Activated naive CD8-positive, alpha-beta T cell treated with anti-CD3 and anti-CD28 coated beads, Interleukin-2, amount 10 ng/mL, durations not matched to agents 7 days and 5 days (primary cell): ENCODE results near the gene SEC22A. TPM values are rescaled to one million over a fixed set of nuclear protein-coding genes. Genes with fewer than 3 reads are reported as not detected.

Experiments used
- ATAC-seq: fragments of 150-1000 bp; cut with Tn5 transposase; one replicate; pipeline ENCODE4 v1.10.0; 2021; ENCODE audit warnings: low read depth, moderate library complexity
- POLR2A ChIA-PET: fragments of 350-600 bp; sonication (Branson Sonifier 250); formaldehyde crosslinking; loops from one replicate; lab custom pipeline; 2021; ENCODE audit warnings: antibody characterized with exemption; lab: Charles Lee
- DNase-seq: peaks from one replicate; pipeline ENCODE4 v3.0.0; 2021
- H3K27ac Mint-ChIP-seq: one replicate; pipeline ENCODE4 v1.8.0; 2022; ENCODE audit warnings: mild to moderate bottlenecking, mixed read lengths
- H3K27me3 Mint-ChIP-seq: one replicate; pipeline ENCODE4 v1.8.0; 2022; ENCODE audit warnings: mild to moderate bottlenecking, moderate library complexity, mixed read lengths
- H3K36me3 Mint-ChIP-seq: one replicate; pipeline ENCODE4 v1.8.0; 2021; ENCODE audit warnings: mild to moderate bottlenecking, mixed read lengths
- H3K4me1 Mint-ChIP-seq: one replicate; pipeline ENCODE4 v1.8.0; 2021; ENCODE audit warnings: mixed read lengths
- H3K4me3 Mint-ChIP-seq: one replicate; pipeline ENCODE4 v1.8.0; 2022; ENCODE audit warnings: mild to moderate bottlenecking, moderate library complexity, mixed read lengths
- H3K9me3 Mint-ChIP-seq: one replicate; pipeline ENCODE4 v1.8.0; 2021; ENCODE audit warnings: mixed read lengths
- total RNA-seq, 2 experiments: library from RNA; stranded (reverse); gene quantifications; one replicate each; pipeline ENCODE4 v1.2.3, GENCODE V29; 2021

SEC22A gene
- total RNA-seq, 2 experiments from 2014 or later = 13.3 to 21.4 TPM

GRCh38 chr3:123258811-123259420, 57.2 kb downstream of the SEC22A start:
- Mint-ChIP-seq H3K36me3 (no peaks in the 10 kb centered on the region), H3K9me3 (no peaks in the 10 kb centered on the region), H3K27ac (no peak overlapping the region), H3K4me1 (peaks cover 9% of the 10 kb centered on the region), H3K4me3 (no peak overlapping the region), H3K27me3 (no peaks in the 10 kb centered on the region)
- peak; percentile 74 for ATAC-seq
- DNase-seq = no peak
- POLR2A ChIA-PET = no interaction called here

DNA sequence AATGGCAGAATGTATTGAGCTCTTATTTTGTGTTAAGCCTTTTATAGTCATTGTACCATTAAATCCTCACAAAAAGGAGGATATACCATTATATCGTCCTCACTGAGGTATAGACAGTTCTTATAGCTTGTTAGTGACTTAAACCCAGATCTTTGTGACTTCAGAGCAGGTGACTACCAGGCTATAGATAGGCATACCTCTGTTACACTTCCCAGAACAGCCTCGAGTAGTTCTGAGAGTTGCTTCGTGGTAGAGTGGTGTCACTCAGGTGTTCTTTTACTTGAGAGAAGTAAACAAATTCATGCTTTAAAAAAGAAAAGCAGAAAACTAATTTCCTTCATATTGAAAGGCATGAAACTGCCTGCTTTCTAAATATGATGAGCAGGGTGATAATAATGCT, 59.9 kb downstream of the SEC22A start:
- DNase-seq (no peak), ATAC-seq (peak; percentile 82)
- H3K27ac Mint-ChIP-seq = no peak overlapping the region
- peaks cover 9% of the 10 kb centered on the region for H3K4me1 Mint-ChIP-seq
- POLR2A ChIA-PET = no interaction called here
- H3K36me3 Mint-ChIP-seq = peaks cover 10% of the 10 kb centered on the region
- H3K4me3 Mint-ChIP-seq = no peak overlapping the region
- H3K9me3 Mint-ChIP-seq = no peaks in the 10 kb centered on the region
- no peaks in the 10 kb centered on the region for H3K27me3 Mint-ChIP-seq

DNA sequence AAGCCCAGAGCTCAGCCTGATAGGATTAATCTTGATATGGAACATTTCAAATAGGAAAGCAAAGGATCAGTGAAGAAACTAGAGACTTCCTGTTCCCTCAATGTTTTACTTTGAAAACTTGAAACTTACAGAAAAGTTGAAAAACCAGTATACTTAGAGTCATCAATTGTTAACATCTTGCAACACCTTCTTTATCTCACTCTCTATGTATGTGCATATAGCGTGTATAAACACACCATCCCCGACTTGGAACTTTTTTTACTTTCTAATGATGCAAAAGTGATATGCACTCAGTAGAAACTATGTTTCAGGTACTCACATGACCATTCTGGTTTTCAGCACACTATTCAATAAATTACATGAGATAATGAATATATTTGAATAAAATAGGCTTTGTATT, 60.5 kb downstream of the SEC22A start:
- ATAC-seq (no peak), DNase-seq (no peak)
- Mint-ChIP-seq H3K36me3 (peaks cover 13% of the 10 kb centered on the region), H3K4me1 (peaks cover 9% of the 10 kb centered on the region), H3K4me3 (peak overlapping the region; percentile 35), H3K27me3 (no peaks in the 10 kb centered on the region), H3K9me3 (no peaks in the 10 kb centered on the region), H3K27ac (peak overlapping the region; percentile 47)
- POLR2A ChIA-PET = no interaction called here

DNA sequence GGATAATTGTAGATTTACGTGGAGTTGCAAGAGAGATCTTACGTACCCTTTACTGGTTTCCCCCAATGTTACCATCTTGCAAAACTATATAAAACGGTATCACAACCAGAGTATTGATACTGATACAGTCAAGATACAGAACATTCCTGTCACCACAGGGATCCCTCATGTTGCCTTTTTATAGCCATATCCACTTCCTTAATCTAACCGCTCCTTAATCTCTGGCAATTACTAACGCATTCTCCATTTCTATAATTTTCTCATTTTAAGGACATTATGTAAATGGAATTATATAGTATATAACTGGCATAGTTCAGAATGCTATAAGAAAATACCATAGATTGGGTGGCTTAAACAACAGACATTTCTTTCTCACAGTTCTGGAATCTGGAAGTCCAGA, 61.1 kb downstream of the SEC22A start:
- no peak for ATAC-seq
- no peaks in the 10 kb centered on the region for H3K9me3 Mint-ChIP-seq
- no peaks in the 10 kb centered on the region for H3K27me3 Mint-ChIP-seq
- peaks cover 9% of the 10 kb centered on the region for H3K4me1 Mint-ChIP-seq
- DNase-seq = no peak
- H3K27ac Mint-ChIP-seq = no peak overlapping the region
- POLR2A ChIA-PET = no interaction called here
- H3K36me3 Mint-ChIP-seq = peaks cover 13% of the 10 kb centered on the region
- no peak overlapping the region for H3K4me3 Mint-ChIP-seq

GRCh38 chr3:123263941-123264340, 62.2 kb downstream of the SEC22A start:
- no peaks in the 10 kb centered on the region for H3K9me3 Mint-ChIP-seq
- DNase-seq (no peak), ATAC-seq (no peak)
- H3K27ac Mint-ChIP-seq = no peak overlapping the region
- peaks cover 15% of the 10 kb centered on the region for H3K36me3 Mint-ChIP-seq
- H3K27me3 Mint-ChIP-seq = no peaks in the 10 kb centered on the region
- peaks cover 7% of the 10 kb centered on the region for H3K4me1 Mint-ChIP-seq
- POLR2A ChIA-PET = no interaction called here
- no peak overlapping the region for H3K4me3 Mint-ChIP-seq

- peaks cover 17% of the 10 kb centered on the region for H3K36me3 Mint-ChIP-seq
- POLR2A ChIA-PET = no interaction called here
- H3K4me3 Mint-ChIP-seq = no peak overlapping the region
- ATAC-seq (no peak), DNase-seq (no peak)
- no peaks in the 10 kb centered on the region for H3K27me3 Mint-ChIP-seq
- H3K4me1 Mint-ChIP-seq = no peaks in the 10 kb centered on the region
- no peak overlapping the region for H3K27ac Mint-ChIP-seq
- H3K9me3 Mint-ChIP-seq = no peaks in the 10 kb centered on the region
These were observed 66.1 kb downstream of the SEC22A start for GRCh38 chr3:123267821-123268220.

GRCh38 chr3:123270818-123271217, 69.1 kb downstream of the SEC22A start:
- POLR2A ChIA-PET = no interaction called here
- no peak overlapping the region for H3K4me3 Mint-ChIP-seq

GRCh38 chr3:123271466-123272159, 69.9 kb downstream of the SEC22A start:
- ATAC-seq (no peak), DNase-seq (no peak)
- Mint-ChIP-seq H3K9me3 (no peaks in the 10 kb centered on the region), H3K4me1 (peaks cover 6% of the 10 kb centered on the region), H3K4me3 (no peak overlapping the region), H3K27ac (no peak overlapping the region), H3K27me3 (no peaks in the 10 kb centered on the region), H3K36me3 (peaks cover 7% of the 10 kb centered on the region)
- POLR2A ChIA-PET = no interaction called here

More at GRCh38 chr3:123270818-123271217, 69.1 kb downstream of the SEC22A start:
- H3K9me3 Mint-ChIP-seq = no peaks in the 10 kb centered on the region
- no peaks in the 10 kb centered on the region for H3K27me3 Mint-ChIP-seq
- peaks cover 14% of the 10 kb centered on the region for H3K36me3 Mint-ChIP-seq
- DNase-seq = no peak
- H3K27ac Mint-ChIP-seq = no peak overlapping the region
- no peak for ATAC-seq
- H3K4me1 Mint-ChIP-seq = peaks cover 2% of the 10 kb centered on the region

GRCh38 chr3:123272547-123272946, 70.8 kb downstream of the SEC22A start:
- no peaks in the 10 kb centered on the region for H3K9me3 Mint-ChIP-seq
- POLR2A ChIA-PET = no interaction called here
- no peaks in the 10 kb centered on the region for H3K27me3 Mint-ChIP-seq
- no peak overlapping the region for H3K27ac Mint-ChIP-seq
- H3K4me1 Mint-ChIP-seq = peaks cover 8% of the 10 kb centered on the region
- DNase-seq (no peak), ATAC-seq (no peak)
- no peak overlapping the region for H3K4me3 Mint-ChIP-seq
- peaks cover 3% of the 10 kb centered on the region for H3K36me3 Mint-ChIP-seq

GRCh38 chr3:123275691-123276090, 73.9 kb downstream of the SEC22A start:
- H3K9me3 Mint-ChIP-seq = no peaks in the 10 kb centered on the region
- H3K4me3 Mint-ChIP-seq = no peak overlapping the region
- H3K4me1 Mint-ChIP-seq = peaks cover 8% of the 10 kb centered on the region
- POLR2A ChIA-PET = no interaction called here
- no peaks in the 10 kb centered on the region for H3K27me3 Mint-ChIP-seq
- H3K36me3 Mint-ChIP-seq = peaks cover 2% of the 10 kb centered on the region
- DNase-seq = no peak
- no peak for ATAC-seq
- H3K27ac Mint-ChIP-seq = no peak overlapping the region

GRCh38 chr3:123276346-123277006, 74.7 kb downstream of the SEC22A start:
- Mint-ChIP-seq H3K4me1 (peaks cover 8% of the 10 kb centered on the region), H3K27me3 (no peaks in the 10 kb centered on the region), H3K36me3 (peaks cover 2% of the 10 kb centered on the region), H3K9me3 (no peaks in the 10 kb centered on the region), H3K4me3 (no peak overlapping the region), H3K27ac (no peak overlapping the region)
- no peak for ATAC-seq
- no peak for DNase-seq
- POLR2A ChIA-PET = no interaction called here

DNA sequence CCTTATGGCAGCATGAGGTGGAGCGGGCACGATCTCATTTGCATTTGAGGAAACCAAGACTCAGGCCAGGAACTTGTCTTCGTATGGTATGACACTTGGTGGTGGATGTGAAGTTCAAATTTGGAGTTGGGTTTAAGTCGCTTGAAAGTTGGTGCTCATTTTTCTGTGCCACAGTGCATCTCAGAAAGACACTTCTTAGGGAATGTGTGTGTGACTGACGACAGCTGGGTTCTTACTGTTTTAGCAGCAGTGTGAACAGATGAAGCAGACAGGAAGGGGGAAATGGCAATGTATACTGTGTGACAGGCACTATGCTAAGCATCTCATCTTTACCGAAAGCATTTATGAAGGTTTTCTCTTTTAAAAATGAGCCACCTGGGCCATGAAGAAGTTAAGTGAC, 75.4 kb downstream of the SEC22A start:
- Mint-ChIP-seq H3K36me3 (peaks cover 2% of the 10 kb centered on the region), H3K4me1 (peaks cover 8% of the 10 kb centered on the region), H3K9me3 (no peaks in the 10 kb centered on the region), H3K4me3 (no peak overlapping the region), H3K27me3 (no peaks in the 10 kb centered on the region), H3K27ac (no peak overlapping the region)
- no peak for ATAC-seq
- DNase-seq = no peak
- POLR2A ChIA-PET = no interaction called here

- Mint-ChIP-seq H3K4me3 (no peak overlapping the region), H3K27ac (no peak overlapping the region), H3K27me3 (no peaks in the 10 kb centered on the region), H3K4me1 (peaks cover 8% of the 10 kb centered on the region), H3K9me3 (no peaks in the 10 kb centered on the region), H3K36me3 (no peaks in the 10 kb centered on the region)
- ATAC-seq = no peak
- DNase-seq = no peak
- POLR2A ChIA-PET = no interaction called here
These were observed 76.7 kb downstream of the SEC22A start for GRCh38 chr3:123278446-123278845.

- peaks cover 8% of the 10 kb centered on the region for H3K4me1 Mint-ChIP-seq
- ATAC-seq = no peak
- DNase-seq = no peak
- H3K9me3 Mint-ChIP-seq = no peaks in the 10 kb centered on the region
- no peak overlapping the region for H3K4me3 Mint-ChIP-seq
- H3K27me3 Mint-ChIP-seq = no peaks in the 10 kb centered on the region
- no peaks in the 10 kb centered on the region for H3K36me3 Mint-ChIP-seq
- POLR2A ChIA-PET = no interaction called here
- no peak overlapping the region for H3K27ac Mint-ChIP-seq
These were observed 77.4 kb downstream of the SEC22A start for GRCh38 chr3:123279121-123279520.
